Body of pancreas (tissue), 4 donors: ENCODE results near the gene ETV3. TPM values are rescaled to one million over a fixed set of nuclear protein-coding genes. Genes with fewer than 3 reads are reported as not detected.

ENCODE experiments used
- ATAC-seq: fragments of 150-250 bp; one replicate; pipeline ENCODE4 v1.9.1; 2016
- DNase-seq, 4 donors: peaks; one replicate each; pipeline ENCODE4 v3.0.0-alpha.2; 2019
- H3K27ac ChIP-seq, 4 donors: fragments of 200-600 bp; sonication (generic); 1 replicate in 3 of 4; 2 replicates in 1 of 4; pipeline versions ENCODE4 v1.5.1 to v1.6.1; 2016 to 2019; ENCODE audit warnings: mild to moderate bottlenecking in 1 of 4, mixed read lengths in 1 of 4, moderate library complexity in 1 of 4
- H3K27me3 ChIP-seq, 2 donors: fragments of 200-600 bp; sonication (generic); one replicate each; pipeline ENCODE4 v1.6.0; 2016; ENCODE audit warnings: mild to moderate bottlenecking in 1 of 2
- H3K36me3 ChIP-seq, 2 donors: fragments of 200-600 bp; sonication (generic); replicated peaks in 1 of 2; 2 replicates each; pipeline ENCODE4 v1.5.1; 2016; ENCODE audit warnings: low read depth in 2 of 2; ENCODE audit not compliant: insufficient read depth in 1 of 2
- H3K4me1 ChIP-seq: fragments of 200-600 bp; sonication (generic); one replicate; pipeline ENCODE4 v1.6.0; 2016
- H3K4me3 ChIP-seq, 2 donors: fragments of 200-600 bp; sonication (generic); 1 replicate in 1 of 2; 2 replicates in 1 of 2; pipeline ENCODE4 v1.5.1; 2016 to 2019
- H3K9me3 ChIP-seq, 3 donors: fragments of 200-600 bp; sonication (generic); 1 replicate in 2 of 3; 2 replicates in 1 of 3; pipeline ENCODE4 v1.5.1; 2016
- POLR2A ChIP-seq, 3 donors: fragments of 450-650 bp; IDR thresholded peaks; one replicate each; pipeline ENCODE4 v1.6.1; 2016; ENCODE audit warnings: antibody characterized with exemption in 3 of 3, mild to moderate bottlenecking in 2 of 3
- WGBS, 2 donors: methylation state at CpG; one replicate each; pipeline ENCODE4 v1.1.5; 2017; 5-methylcytosine and 5-hydroxymethylcytosine counted together
- intact Hi-C: fragments of 100-400 bp; cut with DNase I; formaldehyde crosslinking; loops from one replicate; pipeline ENCODE4 v1.15.1; 2023
- total RNA-seq, 2 donors: library from RNA; depleted of rRNA; stranded (reverse); fragments of >200 nt; gene quantifications; one replicate each; pipeline ENCODE4 v1.1.0, GENCODE V29; 2016
- TF ChIP-seq, protein P1 (sequence below), 7 experiments: fragments of 450-650 bp in 4 of 7; fragments of 200-600 bp in 3 of 7; sonication (generic) in 3 of 7; IDR thresholded peaks; one replicate each; pipeline ENCODE4 v1.5.1; 2016 to 2019; ENCODE audit warnings: antibody characterized with exemption in 7 of 7

The ETV3 gene
- total RNA-seq, 2 donors from 2014 or later: 5.6 to 11.4 TPM

DNA sequence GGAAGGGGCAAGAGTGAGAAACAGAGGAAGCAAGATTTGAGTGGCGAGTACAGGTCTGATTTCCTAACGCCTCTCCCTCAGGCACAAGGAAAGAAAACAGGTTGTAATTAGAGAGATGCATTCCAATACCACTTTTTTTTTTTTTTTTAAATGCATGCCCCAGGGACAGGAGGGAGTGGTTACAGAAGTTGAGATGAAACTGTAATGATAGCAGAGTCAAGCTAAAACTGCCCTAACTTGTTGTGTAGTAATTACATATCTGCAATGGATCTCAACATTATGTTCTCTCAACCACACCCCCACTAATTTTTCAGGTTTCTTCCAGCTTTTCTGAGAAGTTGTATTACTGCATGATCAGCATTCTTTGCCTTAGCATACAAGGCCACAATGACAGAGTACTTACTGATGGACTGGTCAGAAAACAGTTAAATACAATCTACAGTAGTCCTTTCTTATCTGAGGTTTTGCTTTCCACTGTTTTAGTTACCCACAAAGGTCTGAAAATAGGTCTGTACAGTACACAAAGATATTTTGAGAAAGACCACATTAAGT is 5.5 kb downstream of the ETV3 start:
- no peak for ATAC-seq

DNA sequence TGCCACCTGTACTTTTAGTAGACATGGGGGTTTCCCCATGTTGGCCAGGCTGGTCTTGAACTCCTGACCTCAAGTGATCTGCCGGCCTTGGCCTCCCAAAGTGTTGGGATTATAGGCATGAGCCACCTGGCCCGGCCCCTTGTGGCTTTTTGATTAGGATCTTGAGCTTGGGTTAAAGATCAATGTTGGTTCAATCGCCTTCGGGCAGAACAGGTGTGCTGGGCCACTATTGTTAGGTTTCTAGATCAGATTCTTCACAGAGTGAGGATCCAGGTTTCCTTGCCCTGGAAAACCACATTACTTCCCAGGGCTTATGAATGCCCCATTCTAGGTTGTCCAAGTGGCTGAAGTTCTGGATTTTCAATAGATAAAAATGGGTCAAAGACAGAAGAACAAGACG is 6.1 kb downstream of the ETV3 start:
- 57 to 72% methylated on average over 4 to 5 of the region's 5 CpGs for WGBS, 2 donors
- Histone ChIP-seq H3K36me3 (peaks cover 0 to 27% of the 10 kb centered on the region in 2 donors), H3K27me3 (no peaks in the 10 kb centered on the region), H3K4me1 (peaks cover 15% of the 10 kb centered on the region), H3K4me3 (no peak overlapping the region), H3K9me3 (no peaks in the 10 kb centered on the region), H3K27ac (no peak overlapping the region)
- TF ChIP-seq, protein P1, sequence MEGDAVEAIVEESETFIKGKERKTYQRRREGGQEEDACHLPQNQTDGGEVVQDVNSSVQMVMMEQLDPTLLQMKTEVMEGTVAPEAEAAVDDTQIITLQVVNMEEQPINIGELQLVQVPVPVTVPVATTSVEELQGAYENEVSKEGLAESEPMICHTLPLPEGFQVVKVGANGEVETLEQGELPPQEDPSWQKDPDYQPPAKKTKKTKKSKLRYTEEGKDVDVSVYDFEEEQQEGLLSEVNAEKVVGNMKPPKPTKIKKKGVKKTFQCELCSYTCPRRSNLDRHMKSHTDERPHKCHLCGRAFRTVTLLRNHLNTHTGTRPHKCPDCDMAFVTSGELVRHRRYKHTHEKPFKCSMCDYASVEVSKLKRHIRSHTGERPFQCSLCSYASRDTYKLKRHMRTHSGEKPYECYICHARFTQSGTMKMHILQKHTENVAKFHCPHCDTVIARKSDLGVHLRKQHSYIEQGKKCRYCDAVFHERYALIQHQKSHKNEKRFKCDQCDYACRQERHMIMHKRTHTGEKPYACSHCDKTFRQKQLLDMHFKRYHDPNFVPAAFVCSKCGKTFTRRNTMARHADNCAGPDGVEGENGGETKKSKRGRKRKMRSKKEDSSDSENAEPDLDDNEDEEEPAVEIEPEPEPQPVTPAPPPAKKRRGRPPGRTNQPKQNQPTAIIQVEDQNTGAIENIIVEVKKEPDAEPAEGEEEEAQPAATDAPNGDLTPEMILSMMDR (IDR thresholded peaks at IDR 0.05): no peak
- no peak for TF ChIP-seq POLR2A (IDR thresholded peaks at IDR 0.05)
- DNase-seq (no peak), ATAC-seq (no peak)
- intact Hi-C loops: no loop called here

More for the DNA sequence above, 5.5 kb downstream of the ETV3 start:
- 66 to 81% methylated on average over 2 of the region's 2 CpGs for WGBS, 2 donors
- peaks cover 18% of the 10 kb centered on the region for H3K4me1 ChIP-seq
- DNase-seq: no peak
- H3K36me3 ChIP-seq: peaks cover 0 to 26% of the 10 kb centered on the region in 2 donors
- H3K27ac ChIP-seq: no peak overlapping the region
- intact Hi-C loops: no loop called here
- H3K9me3 ChIP-seq: no peaks in the 10 kb centered on the region
- no peak overlapping the region for H3K4me3 ChIP-seq
- TF ChIP-seq POLR2A (IDR thresholded peaks at IDR 0.05): no peak
- TF ChIP-seq, protein P1 (IDR thresholded peaks at IDR 0.05): no peak
- H3K27me3 ChIP-seq: no peaks in the 10 kb centered on the region

DNA sequence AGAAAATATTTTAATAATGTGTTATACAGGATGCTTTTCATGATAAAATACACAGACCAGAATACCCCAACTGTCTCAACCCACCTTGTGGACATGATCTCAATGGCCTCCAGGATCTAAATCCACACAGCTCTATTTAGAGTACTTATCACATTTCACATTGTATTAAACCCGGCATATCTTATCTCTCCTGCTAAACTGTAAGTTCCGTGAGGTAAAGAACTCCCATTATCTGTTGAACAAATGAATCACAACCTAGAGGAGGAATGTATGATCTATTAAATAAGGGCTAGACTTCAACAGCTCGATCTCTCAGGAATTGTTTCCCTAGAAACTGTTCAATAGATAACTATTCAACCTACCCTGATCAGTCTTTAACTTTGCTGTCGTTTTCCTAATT is 6.9 kb downstream of the ETV3 start:
- Histone ChIP-seq H3K4me1 (peaks cover 7% of the 10 kb centered on the region), H3K36me3 (peaks cover 0 to 27% of the 10 kb centered on the region in 2 donors), H3K4me3 (no peak overlapping the region), H3K27ac (no peak overlapping the region), H3K27me3 (no peaks in the 10 kb centered on the region), H3K9me3 (no peaks in the 10 kb centered on the region)
- TF ChIP-seq POLR2A (IDR thresholded peaks at IDR 0.05): no peak
- TF ChIP-seq, protein P1 (IDR thresholded peaks at IDR 0.05): no peak
- intact Hi-C loops: no loop called here
- ATAC-seq: no peak
- 38 to 39% methylated on average over 4 of the region's 4 CpGs for WGBS, 2 donors
- DNase-seq: no peak

DNA sequence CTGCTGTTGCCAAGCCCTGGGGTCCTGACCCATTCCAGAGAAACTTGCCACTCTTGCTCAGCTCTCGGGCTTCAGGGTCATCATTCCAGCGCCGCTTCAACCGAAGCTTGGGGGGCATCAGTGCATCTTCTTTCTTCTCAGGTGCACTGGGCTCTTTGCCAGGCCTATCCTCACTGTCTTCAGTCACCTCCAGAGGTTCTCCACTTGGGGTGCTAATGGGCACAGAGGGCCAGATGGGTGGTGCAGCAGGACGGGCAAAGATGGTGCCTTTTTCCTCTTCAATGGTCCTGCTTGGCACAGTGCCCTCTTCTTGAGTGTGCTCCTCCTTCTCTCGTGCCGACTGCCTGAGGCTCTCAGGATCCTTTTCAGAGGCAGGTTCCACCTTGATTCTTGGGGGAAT is 13.3 kb downstream of the ETV3 start:
- Histone ChIP-seq H3K9me3 (no peaks in the 10 kb centered on the region), H3K4me1 (no peaks in the 10 kb centered on the region), H3K36me3 (peaks cover 0 to 17% of the 10 kb centered on the region in 2 donors), H3K27ac (no peak overlapping the region), H3K27me3 (no peaks in the 10 kb centered on the region), H3K4me3 (no peak overlapping the region)
- intact Hi-C loops: no loop called here
- TF ChIP-seq POLR2A (IDR thresholded peaks at IDR 0.05): no peak
- TF ChIP-seq, protein P1 (IDR thresholded peaks at IDR 0.05): no peak
- 83 to 97% methylated on average over 6 to 7 of the region's 7 CpGs for WGBS, 2 donors
- ATAC-seq (no peak), DNase-seq (no peak)

DNA sequence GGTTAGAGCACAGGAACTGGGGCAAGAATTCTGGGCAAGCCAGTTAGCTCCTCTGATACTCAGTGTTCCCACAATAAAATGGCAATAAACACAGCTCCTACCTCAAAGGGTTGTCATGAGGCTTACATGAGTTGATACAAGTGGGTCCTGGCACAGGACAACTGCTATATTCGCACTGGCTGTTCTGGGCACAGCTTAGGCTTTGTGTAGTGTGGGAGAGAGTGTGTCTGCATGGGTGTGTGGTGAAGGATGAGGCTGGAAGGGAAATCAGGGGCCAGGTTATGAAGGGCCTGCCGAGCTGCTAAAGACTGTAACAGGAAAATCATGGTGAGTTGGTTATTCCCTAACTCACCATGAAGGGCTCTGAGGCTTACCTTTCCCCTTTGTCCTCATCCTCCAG is 18.7 kb downstream of the ETV3 start:
- WGBS, 2 donors: 88 to 98% methylated on average over 2 of the region's 2 CpGs
- Histone ChIP-seq H3K27me3 (no peaks in the 10 kb centered on the region), H3K27ac (no peak overlapping the region), H3K4me1 (no peaks in the 10 kb centered on the region), H3K4me3 (no peak overlapping the region), H3K9me3 (no peaks in the 10 kb centered on the region), H3K36me3 (peaks cover 0 to 3% of the 10 kb centered on the region in 2 donors)
- TF ChIP-seq, protein P1 (IDR thresholded peaks at IDR 0.05): no peak
- no peak for TF ChIP-seq POLR2A (IDR thresholded peaks at IDR 0.05)
- DNase-seq: no peak
- intact Hi-C loops: no loop called here
- ATAC-seq: no peak
